ENCODE data around the gene IGFBP6. TPM values are rescaled to one million over a fixed set of nuclear protein-coding genes. Genes with fewer than 3 reads are reported as not detected.

IGFBP6 gene
- total RNA-seq, 1 experiment from 2014 or later = 7.3 TPM

DNA sequence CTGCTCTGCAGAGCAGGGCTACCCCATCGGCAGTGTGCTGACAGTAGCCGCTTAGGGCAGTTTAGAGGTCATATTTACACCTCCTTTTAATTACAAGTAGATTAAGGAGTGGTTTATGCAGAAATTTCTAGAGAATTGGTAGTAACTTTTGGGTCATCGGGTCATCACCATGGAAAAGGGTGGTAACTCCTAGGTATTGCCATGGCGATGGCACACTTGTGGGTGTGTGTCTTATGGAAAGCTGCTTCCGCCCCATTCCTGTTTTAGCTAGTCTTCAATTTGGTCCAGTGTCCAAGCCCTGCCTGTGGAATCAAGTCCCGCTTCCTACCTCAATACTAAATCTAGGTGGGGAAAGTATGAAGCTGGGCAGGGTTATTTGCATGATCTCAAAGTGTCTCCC is 53.6 kb downstream of the IGFBP6 start:
- H3K4me1 ChIP-seq (ENCODE audit: insufficient read depth, low read length, poor library complexity, severe bottlenecking) = no peaks in the 10 kb centered on the region
- H3K36me3 ChIP-seq (ENCODE audit: insufficient read depth, low read length, poor library complexity, severe bottlenecking) = no peaks in the 10 kb centered on the region
- no peak for DNase-seq (ENCODE audit: low spot score)
- BruUV-seq (replicated peaks) = no TSS peak
- intact Hi-C loops (cut with micrococcal nuclease; ENCODE audit: unreplicated experiment) = no loop called here
- H3K27me3 ChIP-seq (replicated peaks; ENCODE audit: insufficient read depth, low read depth, low read length, poor library complexity) = no peaks in the 10 kb centered on the region
- TF ChIP-seq EZH2 (IDR thresholded peaks at IDR 0.05; ENCODE audit: borderline replicate concordance, low read depth, low read length, poor library complexity, severe bottlenecking) = no peak
- TF ChIP-seq, protein P1, sequence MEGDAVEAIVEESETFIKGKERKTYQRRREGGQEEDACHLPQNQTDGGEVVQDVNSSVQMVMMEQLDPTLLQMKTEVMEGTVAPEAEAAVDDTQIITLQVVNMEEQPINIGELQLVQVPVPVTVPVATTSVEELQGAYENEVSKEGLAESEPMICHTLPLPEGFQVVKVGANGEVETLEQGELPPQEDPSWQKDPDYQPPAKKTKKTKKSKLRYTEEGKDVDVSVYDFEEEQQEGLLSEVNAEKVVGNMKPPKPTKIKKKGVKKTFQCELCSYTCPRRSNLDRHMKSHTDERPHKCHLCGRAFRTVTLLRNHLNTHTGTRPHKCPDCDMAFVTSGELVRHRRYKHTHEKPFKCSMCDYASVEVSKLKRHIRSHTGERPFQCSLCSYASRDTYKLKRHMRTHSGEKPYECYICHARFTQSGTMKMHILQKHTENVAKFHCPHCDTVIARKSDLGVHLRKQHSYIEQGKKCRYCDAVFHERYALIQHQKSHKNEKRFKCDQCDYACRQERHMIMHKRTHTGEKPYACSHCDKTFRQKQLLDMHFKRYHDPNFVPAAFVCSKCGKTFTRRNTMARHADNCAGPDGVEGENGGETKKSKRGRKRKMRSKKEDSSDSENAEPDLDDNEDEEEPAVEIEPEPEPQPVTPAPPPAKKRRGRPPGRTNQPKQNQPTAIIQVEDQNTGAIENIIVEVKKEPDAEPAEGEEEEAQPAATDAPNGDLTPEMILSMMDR (conservative IDR thresholded peaks at IDR 0.05; ENCODE audit: low read depth, low read length) = no peak
- H3K9me3 ChIP-seq (ENCODE audit: low read depth, low read length, poor library complexity, severe bottlenecking) = no peaks in the 10 kb centered on the region
- no peak overlapping the region for H3K4me3 ChIP-seq (ENCODE audit: low read depth, low read length, poor library complexity, severe bottlenecking)
- POLR2A ChIA-PET (ENCODE audit: low non-redundant PET) = no interaction called here
- no peak overlapping the region for H3K27ac ChIP-seq (ENCODE audit: low read depth, low read length, poor library complexity, severe bottlenecking)
- CTCF ChIA-PET = no interaction called here

Small RNAs within 50 kb of the gene (microRNA-seq; reads per million reads assigned to microRNA genes)
- gene MIR6757 = not detected

Other genes starting within 250 kb of the IGFBP6 start
- not detected in 2 replicates for gene KRT78, start 248.7 kb upstream of the IGFBP6 start, total RNA-seq (2021)
- gene KRT8, start 192.6 kb upstream of the IGFBP6 start, total RNA-seq (2021) = 15.4 and 16.2 TPM in 2 replicates
- gene KRT18, start 148.5 kb upstream of the IGFBP6 start, total RNA-seq (2021) = 179 and 209 TPM in 2 replicates
- gene EIF4B, start 91.2 kb upstream of the IGFBP6 start, total RNA-seq (2021) = 393 and 400 TPM in 2 replicates
- 3.4 and 6.1 TPM in 2 replicates for gene TNS2, start 47.6 kb upstream of the IGFBP6 start, total RNA-seq (2021)
- gene SPRYD3, start 18.3 kb upstream of the IGFBP6 start, total RNA-seq (2021) = 17.0 and 19.3 TPM in 2 replicates
- not detected in 2 replicates for gene SOAT2, start 5.8 kb downstream of the IGFBP6 start, total RNA-seq (2021)
- 48.6 and 50.3 TPM in 2 replicates for gene ZNF740, start 83.1 kb downstream of the IGFBP6 start, total RNA-seq (2021)
- 32.3 and 37.5 TPM in 2 replicates for gene CSAD, start 83.3 kb downstream of the IGFBP6 start, total RNA-seq (2021)
- 0.43 TPM in 1 of 2 replicates, not detected in the other for gene ITGB7, start 109.6 kb downstream of the IGFBP6 start, total RNA-seq (2021)
- gene RARG, start 134.5 kb downstream of the IGFBP6 start, total RNA-seq (2021) = 14.0 and 20.3 TPM in 2 replicates
- 99.1 and 105 TPM in 2 replicates for gene ESPL1, start 170.6 kb downstream of the IGFBP6 start, total RNA-seq (2021)
- gene PFDN5, start 197.9 kb downstream of the IGFBP6 start, total RNA-seq (2021) = 268 and 288 TPM in 2 replicates
- gene MYG1, start 202.0 kb downstream of the IGFBP6 start, total RNA-seq (2021) = 102 and 111 TPM in 2 replicates
- 94.2 and 104 TPM in 2 replicates for gene AAAS, start 223.9 kb downstream of the IGFBP6 start, total RNA-seq (2021)
- gene SP7, start 238.7 kb downstream of the IGFBP6 start, total RNA-seq (2021) = not detected in 2 replicates

Data from A673 (cell line).